H1 (cell line): ENCODE measurements around the gene MELTF. TPM values are rescaled to one million over a fixed set of nuclear protein-coding genes. Genes with fewer than 3 reads are reported as not detected.

Source experiments
- EGR1 ChIP-seq: IDR thresholded peaks from 2 replicates; pipeline ENCODE4 v1.6.1; 2011; ENCODE audit warnings: low read depth, low read length, borderline replicate concordance
- EP300 ChIP-seq, 2 experiments: IDR thresholded peaks; 1 replicate in 1 of 2; 2 replicates in 1 of 2; pipeline ENCODE4 v1.6.1; 2011 to 2012; ENCODE audit warnings: low read depth in 2 of 2, low read length in 2 of 2, mild to moderate bottlenecking in 2 of 2, borderline replicate concordance in 1 of 2, inconsistent platforms in 1 of 2, moderate library complexity in 1 of 2
- POLR2A ChIP-seq, 2 experiments: IDR thresholded peaks; 1 replicate in 1 of 2; 2 replicates in 1 of 2; pipeline ENCODE4 v1.6.1; 2011; ENCODE audit warnings: low read depth in 2 of 2, low read length in 2 of 2, mild to moderate bottlenecking in 2 of 2; ENCODE audit errors: control extremely low read depth in 1 of 2
- RBBP5 ChIP-seq: IDR thresholded peaks from 2 replicates; pipeline ENCODE4 v1.7.1; 2012; ENCODE audit warnings: low read depth, mild to moderate bottlenecking, inconsistent platforms, low read length, moderate library complexity, borderline replicate concordance
- polyA plus RNA-seq, 7 experiments: library from polyadenylated mRNA; depleted of rRNA in 3 of 7; stranded (reverse) in 5 of 7; unstranded in 2 of 7; fragments of >200 nt in 5 of 7; fragments of 200-250 nt in 2 of 7; gene quantifications; 1 replicate in 5 of 7; 2 replicates in 1 of 7; 4 replicates in 1 of 7; pipeline versions ENCODE4 v1.2.1 to v1.2.3, GENCODE V29; 2011 to 2013; ENCODE audit warnings: missing spikeins in 2 of 7, mixed read lengths in 2 of 7
- total RNA-seq: library from RNA; stranded (reverse); fragmentation: NEBNext Ultra II Directional; extraction: Animal tissue kit (Norgen Biotek cat#: 25700); gene quantifications from 2 replicates; pipeline ENCODE4 v1.2.1, GENCODE V29; 2021
- TF ChIP-seq, protein P1 (sequence below): IDR thresholded peaks from 2 replicates; pipeline ENCODE4 v1.6.1; 2011; ENCODE audit warnings: low read depth, mild to moderate bottlenecking, low read length; ENCODE audit not compliant: insufficient read depth
- TF ChIP-seq, protein P2 (sequence below): IDR thresholded peaks from 2 replicates; pipeline ENCODE4 v1.6.1; 2012; ENCODE audit warnings: inconsistent platforms

The MELTF gene
- total and polyA plus RNA-seq, 2 of the 8 experiments (the other 6 are each of a cell fraction or from before 2014, with no cell fraction given), result 1.7 to 3.5 TPM

DNA sequence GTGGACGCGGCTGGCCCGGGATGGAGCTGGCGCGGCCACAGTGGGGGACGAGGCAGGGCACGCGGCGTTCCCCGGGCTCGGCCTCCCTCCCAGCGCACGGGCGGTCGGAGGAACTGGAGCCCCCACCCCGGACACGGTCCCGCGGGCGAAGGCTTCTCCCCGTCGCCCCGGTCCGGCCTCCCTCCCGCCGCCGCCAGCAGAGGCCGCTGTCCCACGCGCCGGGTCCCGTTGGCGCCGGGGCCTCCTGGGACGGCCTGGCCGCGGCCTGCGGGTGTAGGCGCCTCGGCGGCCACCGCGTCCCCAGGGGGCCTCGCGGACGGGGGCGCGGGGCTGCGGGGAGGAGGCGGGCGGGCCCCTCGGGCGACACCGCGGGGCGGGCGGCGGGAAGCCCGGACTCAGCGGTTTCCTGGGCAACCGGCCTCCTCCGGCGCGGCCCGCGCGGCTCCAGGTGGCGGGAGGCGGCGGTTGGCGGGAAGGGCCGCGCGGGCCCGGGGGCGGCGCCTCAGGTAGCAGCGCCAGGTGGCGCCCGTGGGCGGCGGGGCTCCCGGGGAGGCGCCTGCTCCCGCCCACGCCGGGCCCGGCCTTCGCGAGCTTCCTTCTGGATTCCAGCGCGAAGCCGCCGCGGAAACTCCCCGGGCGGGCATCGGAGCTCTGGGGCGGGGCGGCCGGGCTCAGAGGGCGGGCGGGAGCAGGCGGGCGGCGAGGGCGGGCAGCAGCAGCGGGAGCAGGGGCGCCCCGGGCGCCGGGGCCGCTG lies 26.7 kb downstream of the MELTF start (continued):
- peak in 1 of 2 experiments; percentile 42; a peak in 1 of 3 replicates for TF ChIP-seq EP300 (IDR thresholded peaks at IDR 0.05; ENCODE audit: borderline replicate concordance in 1 of 2, low read depth in 2 of 2, low read length in 2 of 2)
- TF ChIP-seq POLR2A (IDR thresholded peaks at IDR 0.05; ENCODE audit: control extremely low read depth in 1 of 2, low read depth in 2 of 2, low read length in 2 of 2), result no peak; a peak in 1 of 3 replicates
- peak; percentile 85 for TF ChIP-seq EGR1
- TF ChIP-seq, protein P1, sequence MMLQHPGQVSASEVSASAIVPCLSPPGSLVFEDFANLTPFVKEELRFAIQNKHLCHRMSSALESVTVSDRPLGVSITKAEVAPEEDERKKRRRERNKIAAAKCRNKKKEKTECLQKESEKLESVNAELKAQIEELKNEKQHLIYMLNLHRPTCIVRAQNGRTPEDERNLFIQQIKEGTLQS, result no peak
- TF ChIP-seq, protein P2, sequence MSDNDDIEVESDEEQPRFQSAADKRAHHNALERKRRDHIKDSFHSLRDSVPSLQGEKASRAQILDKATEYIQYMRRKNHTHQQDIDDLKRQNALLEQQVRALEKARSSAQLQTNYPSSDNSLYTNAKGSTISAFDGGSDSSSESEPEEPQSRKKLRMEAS, result peak; percentile 27; the same call in 1 of the 2 replicates
- TF ChIP-seq RBBP5, result no peak
